ENCODE measurements around the gene ZNF750.
A peak's percentile ranks its signal among the peaks of the same experiment; 100 is the strongest.

Gene ZNF750

DNA sequence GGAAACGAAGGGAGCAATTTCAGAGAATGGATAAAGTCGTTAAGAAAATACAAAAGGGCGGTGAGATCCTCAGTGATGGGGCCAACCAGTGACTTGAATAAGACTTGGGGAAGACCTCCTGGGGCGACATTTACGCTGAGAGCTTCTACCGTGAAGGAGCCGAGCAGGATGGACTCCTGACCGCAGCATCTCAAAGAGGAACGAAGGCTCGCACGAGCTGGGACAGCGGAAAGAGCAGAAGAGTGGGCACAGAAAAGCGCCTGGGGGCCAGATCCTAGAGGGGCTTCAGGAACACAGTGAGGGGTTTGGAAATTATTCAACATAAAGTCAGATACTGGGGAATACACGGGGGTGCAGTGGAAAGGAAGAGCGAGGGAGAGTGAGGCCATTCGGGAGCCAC is 17.5 kb downstream of the ZNF750 start:
- H3K9me3 ChIP-seq (ENCODE audit: severe bottlenecking): peaks cover 5% of the 10 kb centered on the region
- H3K27me3 ChIP-seq (ENCODE audit: insufficient read depth, poor library complexity, severe bottlenecking): no peaks in the 10 kb centered on the region
- TF ChIP-seq CTCF (IDR thresholded peaks at IDR 0.05; ENCODE audit: poor library complexity, severe bottlenecking): no peak
- ATAC-seq (ENCODE audit: low read depth): no peak
- peak; percentile 29 for DNase-seq (ENCODE audit: low spot score)
- no peak overlapping the region for H3K27ac ChIP-seq (ENCODE audit: poor library complexity, severe bottlenecking)
- H3K4me3 ChIP-seq (ENCODE audit: severe bottlenecking): no peak overlapping the region
- H3K36me3 ChIP-seq (ENCODE audit: low read depth): peaks cover 53% of the 10 kb centered on the region
- H3K4me1 ChIP-seq (ENCODE audit: insufficient read depth, poor library complexity, severe bottlenecking): no peaks in the 10 kb centered on the region

DNA sequence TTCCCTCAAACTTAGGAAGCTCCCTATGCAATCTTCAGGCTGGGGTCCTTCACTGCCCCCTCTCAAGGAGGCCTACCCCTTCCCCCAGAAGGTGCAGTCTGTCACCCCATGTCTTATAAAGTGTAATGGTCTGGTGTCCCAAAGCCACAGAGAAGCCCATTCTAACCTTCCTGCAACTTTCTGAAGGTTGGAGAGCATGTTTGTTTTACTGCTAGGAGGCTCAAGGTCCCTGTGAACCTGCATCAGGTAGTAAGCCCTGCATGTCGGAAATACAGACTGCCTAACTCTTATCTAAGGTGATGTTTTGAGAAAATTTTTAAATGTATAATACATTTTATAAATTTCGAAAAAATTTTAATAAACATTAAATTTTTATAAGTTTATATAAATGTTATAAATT is 18.3 kb downstream of the ZNF750 start:
- Histone ChIP-seq H3K27me3 (ENCODE audit: insufficient read depth, poor library complexity, severe bottlenecking) (no peaks in the 10 kb centered on the region), H3K36me3 (ENCODE audit: low read depth) (peaks cover 53% of the 10 kb centered on the region), H3K27ac (ENCODE audit: poor library complexity, severe bottlenecking) (no peak overlapping the region), H3K4me1 (ENCODE audit: insufficient read depth, poor library complexity, severe bottlenecking) (no peaks in the 10 kb centered on the region), H3K4me3 (ENCODE audit: severe bottlenecking) (no peak overlapping the region), H3K9me3 (ENCODE audit: severe bottlenecking) (peaks cover 5% of the 10 kb centered on the region)
- DNase-seq (ENCODE audit: low spot score): no peak
- TF ChIP-seq CTCF (IDR thresholded peaks at IDR 0.05; ENCODE audit: poor library complexity, severe bottlenecking): no peak
- no peak for ATAC-seq (ENCODE audit: low read depth)

- ATAC-seq (ENCODE audit: low read depth): no peak
- Histone ChIP-seq H3K4me3 (ENCODE audit: severe bottlenecking) (no peak overlapping the region), H3K4me1 (ENCODE audit: insufficient read depth, poor library complexity, severe bottlenecking) (no peaks in the 10 kb centered on the region), H3K27me3 (ENCODE audit: insufficient read depth, poor library complexity, severe bottlenecking) (no peaks in the 10 kb centered on the region), H3K36me3 (ENCODE audit: low read depth) (peaks cover 57% of the 10 kb centered on the region), H3K9me3 (ENCODE audit: severe bottlenecking) (peaks cover 5% of the 10 kb centered on the region), H3K27ac (ENCODE audit: poor library complexity, severe bottlenecking) (no peak overlapping the region)
- no peak for TF ChIP-seq CTCF (IDR thresholded peaks at IDR 0.05; ENCODE audit: poor library complexity, severe bottlenecking)
- no peak for DNase-seq (ENCODE audit: low spot score)
Observed at GRCh38 chr17:82820278-82821251, 19.3 kb downstream of the ZNF750 start.

DNA sequence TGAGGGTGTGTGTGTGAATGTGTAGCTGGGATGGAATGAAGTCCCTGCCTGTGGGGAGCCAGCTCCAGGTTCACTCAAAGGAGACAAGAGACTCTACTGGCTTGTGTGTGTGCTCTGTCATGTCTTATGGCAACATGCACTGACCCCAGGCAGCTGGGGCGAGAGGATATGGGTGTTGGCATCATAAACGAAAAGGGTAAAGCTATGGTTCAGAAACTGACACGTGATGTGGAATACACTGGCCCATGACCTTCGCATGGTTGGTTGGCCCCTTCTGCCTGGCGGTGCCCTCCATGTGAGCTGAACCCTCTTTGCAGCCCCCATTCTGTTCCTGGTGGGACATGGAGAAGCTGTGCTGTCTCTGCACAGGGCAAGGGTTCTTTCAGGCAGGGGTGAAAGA is 21.9 kb downstream of the ZNF750 start:
- Histone ChIP-seq H3K4me3 (ENCODE audit: severe bottlenecking) (no peak overlapping the region), H3K27ac (ENCODE audit: poor library complexity, severe bottlenecking) (no peak overlapping the region), H3K4me1 (ENCODE audit: insufficient read depth, poor library complexity, severe bottlenecking) (no peaks in the 10 kb centered on the region), H3K9me3 (ENCODE audit: severe bottlenecking) (peaks cover 5% of the 10 kb centered on the region), H3K27me3 (ENCODE audit: insufficient read depth, poor library complexity, severe bottlenecking) (no peaks in the 10 kb centered on the region), H3K36me3 (ENCODE audit: low read depth) (peaks cover 57% of the 10 kb centered on the region)
- DNase-seq (ENCODE audit: low spot score): no peak
- ATAC-seq (ENCODE audit: low read depth): no peak
- no peak for TF ChIP-seq CTCF (IDR thresholded peaks at IDR 0.05; ENCODE audit: poor library complexity, severe bottlenecking)

- ATAC-seq (ENCODE audit: low read depth): no peak
- Histone ChIP-seq H3K4me1 (ENCODE audit: insufficient read depth, poor library complexity, severe bottlenecking) (no peaks in the 10 kb centered on the region), H3K36me3 (ENCODE audit: low read depth) (peaks cover 48% of the 10 kb centered on the region), H3K4me3 (ENCODE audit: severe bottlenecking) (no peak overlapping the region), H3K27ac (ENCODE audit: poor library complexity, severe bottlenecking) (no peak overlapping the region), H3K27me3 (ENCODE audit: insufficient read depth, poor library complexity, severe bottlenecking) (no peaks in the 10 kb centered on the region), H3K9me3 (ENCODE audit: severe bottlenecking) (peaks cover 5% of the 10 kb centered on the region)
- TF ChIP-seq CTCF (IDR thresholded peaks at IDR 0.05; ENCODE audit: poor library complexity, severe bottlenecking): no peak
- no peak for DNase-seq (ENCODE audit: low spot score)
Observed at GRCh38 chr17:82816358-82816757, 23.5 kb downstream of the ZNF750 start.

Measured in RWPE2 (cell line).